Measurements from ENCODE around the gene C19orf85.

C19orf85 gene

DNA sequence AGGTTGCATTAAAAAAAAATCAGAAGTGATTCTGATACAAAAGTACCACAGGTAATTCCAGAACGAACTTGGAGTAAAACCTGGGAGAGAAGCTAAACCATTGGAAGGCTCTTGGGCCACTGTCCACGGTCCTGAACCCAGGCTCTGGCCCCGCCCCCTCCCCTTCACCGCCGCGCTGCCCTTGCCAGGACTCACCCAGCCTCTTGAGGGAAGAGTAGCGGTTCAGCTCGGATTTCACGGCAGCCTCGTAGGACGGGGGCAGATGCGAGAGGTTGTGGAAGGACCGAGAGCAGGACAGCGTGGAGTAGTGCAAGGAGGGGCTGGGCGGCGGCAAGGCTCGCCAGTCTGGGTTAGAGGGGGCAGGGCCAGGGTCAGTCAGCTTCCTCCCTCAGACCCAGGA is 27.1 kb downstream of the C19orf85 start:
- TF ChIP-seq GATA3 (IDR thresholded peaks at IDR 0.05; ENCODE audit: low read depth, low read length) (no peak), GATA2 (IDR thresholded peaks at IDR 0.05; ENCODE audit: low read depth, low read length) (no peak)

DNA sequence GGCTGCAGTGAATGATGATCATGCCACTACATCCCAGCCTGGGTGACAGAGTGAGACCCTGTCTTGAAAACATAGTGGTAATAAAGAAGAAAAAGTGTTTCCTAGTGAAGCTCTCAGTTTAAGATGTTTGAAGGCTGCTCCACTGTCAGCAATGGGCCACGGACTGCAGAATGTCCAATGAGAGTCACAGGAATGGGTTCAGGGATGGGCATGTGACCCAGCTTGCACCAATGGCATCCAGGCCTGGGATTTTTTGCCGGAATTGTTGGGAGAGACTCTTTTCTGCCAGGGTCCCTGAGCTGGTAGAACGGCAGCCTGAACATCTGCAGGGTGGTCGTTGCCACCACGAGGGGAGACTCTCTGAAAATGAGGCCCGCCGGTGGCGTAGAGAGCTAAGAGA is 27.7 kb downstream of the C19orf85 start:
- TF ChIP-seq GATA3 (IDR thresholded peaks at IDR 0.05; ENCODE audit: low read depth, low read length) (no peak), GATA2 (IDR thresholded peaks at IDR 0.05; ENCODE audit: low read depth, low read length) (no peak)

DNA sequence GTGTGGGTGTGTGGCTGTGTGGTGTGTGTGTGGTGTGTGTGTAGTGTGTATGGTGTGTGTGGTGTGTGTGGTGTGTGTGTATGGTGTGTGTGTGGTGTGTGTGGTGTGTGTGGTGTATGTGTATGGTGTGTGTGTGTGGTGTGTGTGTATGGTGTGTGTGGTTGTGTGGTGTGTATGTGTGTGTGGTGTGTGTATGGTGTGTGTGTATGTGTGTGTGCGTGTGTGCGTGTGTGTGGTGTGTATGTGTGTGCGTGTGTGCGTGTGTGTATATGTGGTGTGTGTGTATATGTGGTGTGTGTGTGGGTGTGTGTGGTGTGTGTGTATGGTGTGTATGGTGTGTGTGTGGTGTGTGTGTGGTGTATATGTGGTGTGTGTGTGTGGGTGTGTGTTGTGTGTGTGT is 29.5 kb downstream of the C19orf85 start:
- no peak for TF ChIP-seq GATA2 (IDR thresholded peaks at IDR 0.05; ENCODE audit: low read depth, low read length)
- TF ChIP-seq GATA3 (IDR thresholded peaks at IDR 0.05; ENCODE audit: low read depth, low read length) = no peak

DNA sequence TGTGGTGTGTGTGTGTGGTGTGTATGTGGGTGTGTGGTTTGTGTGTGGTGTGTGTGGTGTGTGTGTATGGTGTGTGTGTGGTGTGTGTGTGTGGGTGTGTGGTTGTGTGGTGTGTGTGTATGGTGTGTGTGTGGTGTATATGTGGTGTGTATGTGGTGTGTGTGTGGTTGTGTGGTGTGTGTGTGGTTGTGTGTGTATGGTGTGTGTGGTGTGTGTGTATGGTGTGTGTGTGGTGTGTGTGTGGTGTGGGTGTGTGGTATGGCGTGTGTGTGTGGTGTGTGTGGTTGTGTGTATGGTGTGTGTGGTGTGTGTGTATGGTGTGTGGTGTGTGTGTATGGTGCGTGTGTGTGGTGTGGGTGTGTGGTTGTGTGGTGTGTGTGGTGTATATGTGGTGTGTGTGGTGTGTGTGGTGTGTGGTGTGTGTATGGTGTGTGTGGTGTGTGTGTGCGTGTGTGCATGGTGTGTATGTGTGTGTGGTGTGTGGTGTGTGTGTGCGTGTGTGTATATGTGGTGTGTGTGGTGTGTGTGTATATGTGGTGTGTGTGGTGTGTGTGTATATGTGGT is 30.1 kb downstream of the C19orf85 start:
- TF ChIP-seq GATA2 (IDR thresholded peaks at IDR 0.05; ENCODE audit: low read depth, low read length) = no peak
- no peak for TF ChIP-seq GATA3 (IDR thresholded peaks at IDR 0.05; ENCODE audit: low read depth, low read length)

DNA sequence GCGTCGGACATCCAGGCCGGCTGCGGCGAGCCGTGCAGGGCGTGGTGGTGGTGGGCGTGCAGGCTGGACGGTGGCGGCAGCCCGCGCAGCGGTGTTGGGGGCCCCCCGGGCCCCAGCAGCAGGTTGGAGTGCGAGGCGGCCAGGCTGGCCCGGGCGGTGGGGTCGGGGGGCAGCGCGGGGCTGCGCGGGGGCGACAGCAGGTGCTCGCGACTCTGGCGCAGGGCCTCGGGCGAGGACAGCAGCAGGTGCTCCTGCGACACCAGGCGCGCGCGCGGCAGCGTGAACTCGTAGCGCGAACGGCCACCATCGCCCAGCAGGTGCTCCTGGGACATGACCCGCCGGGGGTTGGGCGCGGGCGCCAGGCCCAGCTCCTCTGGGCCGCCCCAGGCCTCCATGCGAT is 31.3 kb downstream of the C19orf85 start:
- TF ChIP-seq GATA2 (IDR thresholded peaks at IDR 0.05; ENCODE audit: low read depth, low read length) = no peak
- no peak for TF ChIP-seq GATA3 (IDR thresholded peaks at IDR 0.05; ENCODE audit: low read depth, low read length)

DNA sequence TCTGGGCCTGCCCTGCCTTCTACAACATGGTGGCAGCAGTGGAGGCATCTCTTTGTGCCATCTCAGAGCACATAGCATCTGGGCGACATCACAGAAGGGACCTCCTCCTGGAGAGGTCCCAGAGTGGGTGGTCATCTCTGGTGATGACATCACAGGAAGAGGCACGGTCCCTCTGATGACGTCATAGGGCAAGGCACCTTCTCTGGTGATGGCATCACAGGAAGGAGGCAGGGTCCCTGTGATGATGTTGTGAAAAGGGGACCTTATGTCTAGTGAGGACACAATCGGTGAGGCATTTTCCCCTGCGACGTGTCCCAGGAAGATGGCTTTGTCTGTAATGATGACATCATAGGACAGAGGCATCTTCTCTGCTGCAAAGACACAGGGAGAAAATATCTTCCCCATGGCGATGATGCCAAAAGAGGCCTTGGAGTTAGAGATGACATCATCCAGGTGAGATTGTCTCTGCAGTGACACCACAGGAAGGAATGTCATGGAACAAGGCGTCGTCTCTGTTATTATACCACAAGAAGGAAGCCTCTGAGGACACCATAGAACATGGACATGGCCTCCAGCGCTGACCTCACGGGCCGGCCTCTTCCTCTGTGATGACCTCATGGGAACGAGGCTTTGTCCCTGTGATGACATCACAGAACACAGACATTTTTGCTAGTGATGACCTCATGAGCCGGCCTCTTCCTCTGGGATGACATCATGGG is 32.2 kb downstream of the C19orf85 start:
- TF ChIP-seq GATA2 (IDR thresholded peaks at IDR 0.05; ENCODE audit: low read depth, low read length) = no peak
- no peak for TF ChIP-seq GATA3 (IDR thresholded peaks at IDR 0.05; ENCODE audit: low read depth, low read length)

DNA sequence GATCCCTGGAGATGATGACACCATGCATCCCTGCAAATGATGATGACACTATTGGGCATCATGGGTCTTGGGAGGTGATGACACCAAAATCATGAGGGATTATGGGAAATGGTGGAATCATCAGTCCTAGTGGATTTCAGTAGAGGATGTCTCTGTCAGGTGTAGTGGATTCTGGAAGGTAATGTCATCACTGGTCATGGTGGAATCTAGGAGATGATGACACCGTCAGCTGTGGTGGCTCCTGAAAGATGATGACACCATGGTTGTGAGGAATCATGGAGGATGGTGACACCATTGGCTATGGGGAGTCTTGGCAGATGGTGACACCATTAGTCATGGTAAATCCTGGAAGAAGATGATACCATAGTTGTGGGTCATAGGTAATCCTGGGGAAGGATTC is 33.4 kb downstream of the C19orf85 start:
- TF ChIP-seq GATA3 (IDR thresholded peaks at IDR 0.05; ENCODE audit: low read depth, low read length) (no peak), GATA2 (IDR thresholded peaks at IDR 0.05; ENCODE audit: low read depth, low read length) (no peak)

DNA sequence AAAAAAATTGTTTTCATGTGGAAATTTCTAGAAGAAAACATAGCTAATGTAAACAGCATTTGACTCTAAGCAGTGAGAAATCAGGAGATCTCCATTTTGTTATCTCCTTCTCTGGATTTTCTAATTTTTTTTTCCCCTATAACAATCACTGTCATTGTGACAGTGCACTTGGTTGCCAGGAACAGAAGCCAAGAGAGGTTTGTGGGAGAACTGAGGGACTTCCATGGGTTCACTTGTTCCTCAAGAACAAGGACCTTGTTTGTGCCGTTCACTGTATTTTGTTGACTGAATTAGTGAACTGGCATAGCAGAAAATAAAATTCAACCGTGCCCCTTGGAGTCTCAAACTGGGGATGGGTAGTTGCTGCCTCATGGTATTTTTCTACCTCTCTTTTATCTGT is 38.5 kb downstream of the C19orf85 start:
- TF ChIP-seq GATA3 (IDR thresholded peaks at IDR 0.05; ENCODE audit: low read depth, low read length) (no peak), GATA2 (IDR thresholded peaks at IDR 0.05; ENCODE audit: low read depth, low read length) (no peak)

DNA sequence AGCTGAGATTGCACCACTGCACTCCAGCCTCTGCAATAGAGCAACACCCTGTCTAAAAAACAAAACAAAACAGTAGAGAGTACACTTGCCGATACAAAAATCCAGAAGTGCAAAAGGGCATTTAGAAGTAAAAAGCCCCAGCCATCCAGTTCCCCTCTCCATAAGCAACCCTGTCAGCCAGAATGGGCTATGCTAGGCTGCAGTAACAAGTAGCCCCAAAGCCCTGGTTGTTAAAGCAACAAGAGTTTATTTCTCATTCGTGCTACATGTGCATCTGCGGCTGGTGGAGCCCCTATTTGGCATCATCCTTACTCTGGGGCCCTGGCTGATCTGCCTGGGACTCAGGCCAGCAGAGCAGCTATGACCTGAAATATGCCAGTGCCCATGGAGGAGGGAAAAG is 40.0 kb downstream of the C19orf85 start:
- no peak for TF ChIP-seq GATA3 (IDR thresholded peaks at IDR 0.05; ENCODE audit: low read depth, low read length)
- no peak for TF ChIP-seq GATA2 (IDR thresholded peaks at IDR 0.05; ENCODE audit: low read depth, low read length)

DNA sequence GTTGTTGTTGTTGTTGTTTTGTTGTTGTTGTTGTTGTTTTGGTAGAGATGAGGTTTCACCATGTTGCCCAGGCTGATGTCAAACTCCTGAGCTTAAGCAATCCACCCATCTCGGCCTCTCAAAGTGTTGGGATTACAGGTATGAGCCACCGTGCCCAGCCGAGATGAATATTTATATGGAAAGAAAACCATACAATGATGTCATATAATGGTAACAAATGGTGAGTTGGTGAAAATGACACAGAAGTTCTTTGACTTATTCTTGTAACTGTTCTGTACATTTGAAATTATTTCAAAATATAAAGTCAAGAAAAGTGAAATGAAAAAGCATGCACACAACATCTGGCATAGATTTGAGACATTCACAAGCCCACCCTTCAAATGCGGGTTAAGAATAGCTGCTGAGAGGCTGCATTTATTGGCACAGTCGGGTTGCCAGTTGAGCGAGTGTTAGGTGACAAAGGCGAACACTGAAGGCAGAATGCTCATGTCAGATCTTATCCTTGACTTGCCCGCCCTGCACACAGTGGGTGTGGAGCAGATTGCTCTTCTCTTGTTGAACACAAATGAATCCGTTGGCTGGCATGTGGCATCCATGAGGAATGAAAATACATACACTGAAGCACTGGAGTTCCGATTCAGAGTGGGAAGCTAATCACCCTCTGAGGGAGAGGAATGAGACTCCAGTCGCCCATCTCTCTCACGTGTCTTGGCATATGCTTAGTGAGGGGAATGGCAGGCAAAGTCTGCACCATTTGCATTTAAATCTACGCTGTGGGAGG is 41.1 kb downstream of the C19orf85 start:
- TF ChIP-seq GATA2 (IDR thresholded peaks at IDR 0.05; ENCODE audit: low read depth, low read length) (no peak), GATA3 (IDR thresholded peaks at IDR 0.05; ENCODE audit: low read depth, low read length) (no peak)

DNA sequence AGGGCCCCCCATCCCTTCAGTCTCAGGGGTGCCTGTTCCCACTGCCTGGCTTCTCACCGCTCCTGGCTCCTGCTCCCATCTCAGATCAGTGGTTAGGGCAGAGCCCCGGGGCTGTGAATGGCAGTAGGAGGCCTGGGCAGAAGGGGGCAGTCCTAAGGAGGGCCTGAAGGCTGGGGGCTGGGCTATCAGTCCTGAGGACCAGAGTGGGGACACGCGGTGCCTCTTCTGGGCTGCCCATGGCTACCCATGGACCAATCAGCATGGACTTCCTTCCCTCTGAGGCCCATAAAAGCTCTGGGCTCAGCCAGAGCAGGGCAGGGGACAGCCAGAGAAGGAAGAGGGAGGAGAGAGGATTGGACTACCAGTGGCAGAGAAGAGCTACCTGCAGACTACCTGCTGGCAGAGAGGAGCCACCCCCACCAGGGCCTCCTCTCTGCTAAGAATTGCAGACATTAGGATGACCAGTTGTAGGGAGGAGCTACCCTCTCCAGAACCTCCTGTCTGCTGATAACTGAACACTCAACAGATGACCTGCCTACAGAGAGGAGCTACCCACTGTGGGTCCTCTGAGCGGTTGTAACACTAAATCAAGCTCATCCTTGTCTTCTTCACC is 44.8 kb downstream of the C19orf85 start:
- TF ChIP-seq GATA2 (IDR thresholded peaks at IDR 0.05; ENCODE audit: low read depth, low read length) (no peak), GATA3 (IDR thresholded peaks at IDR 0.05; ENCODE audit: low read depth, low read length) (no peak)

DNA sequence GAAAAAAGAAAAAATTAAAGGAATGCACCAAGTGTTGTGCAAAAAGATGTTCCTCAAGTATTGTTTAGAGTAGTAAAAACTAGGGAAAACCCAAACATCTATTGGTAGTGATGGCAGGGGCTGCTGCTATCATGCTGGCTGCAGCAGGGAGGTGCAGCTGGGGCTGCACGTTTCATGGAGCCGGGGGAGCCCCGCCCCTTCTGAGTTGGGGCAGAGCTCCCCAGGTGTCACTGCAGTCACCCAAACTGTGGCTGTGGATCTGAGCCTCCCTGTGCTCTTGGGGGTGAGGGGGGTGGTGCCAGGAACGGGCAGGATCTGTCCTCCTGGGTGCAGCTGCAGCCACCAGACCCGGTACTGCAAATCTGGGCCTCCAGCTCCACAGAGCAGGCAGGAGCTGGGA is 45.4 kb downstream of the C19orf85 start:
- TF ChIP-seq GATA2 (IDR thresholded peaks at IDR 0.05; ENCODE audit: low read depth, low read length) (no peak), GATA3 (IDR thresholded peaks at IDR 0.05; ENCODE audit: low read depth, low read length) (no peak)

DNA sequence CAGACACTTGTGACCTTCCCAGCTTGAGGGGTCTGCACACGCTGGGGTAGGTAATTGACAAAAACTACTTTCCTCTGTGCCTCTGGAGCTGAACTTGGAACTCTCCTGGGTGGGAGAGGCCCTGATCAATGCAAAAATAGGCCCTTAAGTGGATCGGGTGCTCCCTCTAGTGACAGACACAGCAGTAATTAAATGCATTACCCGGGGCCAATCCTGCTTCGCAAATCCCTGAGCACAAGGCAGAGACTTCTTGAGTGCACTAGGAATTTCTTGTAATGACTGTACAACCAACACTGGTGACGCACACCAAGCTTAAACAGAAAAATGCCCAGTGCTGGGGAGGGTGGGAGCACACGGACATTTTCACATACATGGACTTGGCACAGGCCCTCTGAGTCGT is 46.4 kb downstream of the C19orf85 start:
- no peak for TF ChIP-seq GATA3 (IDR thresholded peaks at IDR 0.05; ENCODE audit: low read depth, low read length)
- no peak for TF ChIP-seq GATA2 (IDR thresholded peaks at IDR 0.05; ENCODE audit: low read depth, low read length)
